MCF 10A (cell line): ENCODE results near the gene CCDC154. TPM values are rescaled to one million over a fixed set of nuclear protein-coding genes. Genes with fewer than 3 reads are reported as not detected.
"Not testable (repeated sequence)": the region's sequence is repeated elsewhere in the genome, so short reads cannot be mapped to it uniquely, and the experiment has no call there.

Experiments
- BruUV-seq: library from RNA; stranded (reverse); fragments of 400-500 nt; replicated peaks from 2 replicates; lab custom pipeline; 2021; lab: Mats Ljungman, UMichigan
- CTCF ChIA-PET: fragments of 300-600 bp; sonication (Branson Sonifier 250); formaldehyde crosslinking; extraction: SDS; loops from one replicate; lab custom pipeline; 2021; ENCODE audit warnings: antibody characterized with exemption, inconsistent platforms; lab: Yijun Ruan, JAX
- POLR2A ChIA-PET: fragments of 300-600, 350-650 bp; sonication (Branson Sonifier 250); formaldehyde crosslinking; extraction: SDS; loops from one replicate; lab custom pipeline; 2020; ENCODE audit warnings: antibody characterized with exemption, inconsistent platforms; lab: Yijun Ruan, JAX
- DNase-seq: peaks from one replicate; pipeline ENCODE4 v3.0.0-alpha.2; 2018; ENCODE audit not compliant: unreplicated experiment
- H3K27ac Mint-ChIP-seq: one replicate; pipeline ENCODE4 v1.8.0; 2022; ENCODE audit warnings: mild to moderate bottlenecking, low read depth, mixed read lengths; ENCODE audit not compliant: unreplicated experiment
- H3K27me3 Mint-ChIP-seq: one replicate; pipeline ENCODE4 v1.8.0; 2022; ENCODE audit warnings: mixed read lengths; ENCODE audit not compliant: insufficient read depth, unreplicated experiment
- H3K36me3 Mint-ChIP-seq: one replicate; pipeline ENCODE4 v1.8.0; 2022; ENCODE audit warnings: mild to moderate bottlenecking, moderate library complexity, mixed read lengths; ENCODE audit not compliant: insufficient read depth, unreplicated experiment
- H3K4me1 Mint-ChIP-seq: one replicate; pipeline ENCODE4 v1.8.0; 2022; ENCODE audit warnings: mixed read lengths; ENCODE audit not compliant: insufficient read depth, unreplicated experiment
- H3K4me3 Mint-ChIP-seq: one replicate; pipeline ENCODE4 v1.8.0; 2022; ENCODE audit warnings: mild to moderate bottlenecking, moderate library complexity, mixed read lengths; ENCODE audit not compliant: unreplicated experiment
- H3K9me3 Mint-ChIP-seq: one replicate; pipeline ENCODE4 v1.8.0; 2022; ENCODE audit warnings: mixed read lengths; ENCODE audit not compliant: unreplicated experiment
- CTCF ChIP-seq: fragments of 200-600 bp; IDR thresholded peaks from one replicate; pipeline ENCODE4 v1.8.0; 2022; ENCODE audit warnings: antibody characterized with exemption, mild to moderate bottlenecking; ENCODE audit not compliant: unreplicated experiment
- intact Hi-C: fragments of 100-400 bp; cut with micrococcal nuclease; formaldehyde crosslinking; loops from 2 replicates; pipeline ENCODE4 v1.14.1; 2022
- total RNA-seq: library from RNA; stranded (reverse); gene quantifications from 2 replicates; pipeline ENCODE4 v1.2.3, GENCODE V29; 2022

CCDC154 gene
- total RNA-seq, 1 experiment from 2014 or later, result 0.28 TPM

DNA sequence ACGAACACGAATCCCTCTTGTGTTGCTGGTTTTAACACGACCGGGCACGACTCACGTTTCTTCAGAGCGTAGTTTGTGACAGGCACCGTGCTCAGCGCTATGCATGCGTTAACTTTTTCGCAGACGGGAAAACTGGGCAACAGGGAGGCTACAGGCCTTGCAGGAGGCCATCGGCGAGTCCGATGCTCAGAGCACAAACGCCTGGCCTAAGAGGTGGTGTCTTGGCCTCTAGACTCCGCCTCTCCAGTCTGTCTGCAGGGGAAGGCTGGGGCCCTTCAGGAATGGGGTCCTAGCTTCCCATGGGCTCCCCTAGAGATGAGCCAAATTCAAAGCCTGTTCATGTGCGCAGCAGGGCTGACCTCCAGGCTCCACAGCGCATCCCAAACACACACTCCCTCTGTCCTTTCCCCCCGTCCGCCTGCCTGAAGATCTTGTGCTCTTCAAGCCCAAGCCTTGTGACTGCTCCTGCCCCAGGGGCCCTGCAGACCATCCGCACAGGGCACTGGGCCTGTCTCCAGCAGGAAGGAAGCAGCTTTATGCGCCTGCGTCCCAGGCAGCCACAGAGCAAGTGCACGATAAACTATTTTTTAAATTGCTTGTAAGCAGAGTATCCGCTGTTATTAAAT, 27.3 kb upstream of the CCDC154 start:
- CTCF ChIA-PET, result no interaction called here
- Mint-ChIP-seq H3K4me3 (no peak overlapping the region), H3K36me3 (peaks cover 11% of the 10 kb centered on the region), H3K27me3 (no peaks in the 10 kb centered on the region), H3K27ac (no peak overlapping the region), H3K4me1 (peaks cover 16% of the 10 kb centered on the region), H3K9me3 (no peaks in the 10 kb centered on the region)
- intact Hi-C loops, result no loop called here
- no peak for DNase-seq
- BruUV-seq, result no TSS peak
- TF ChIP-seq CTCF, result no peak
- POLR2A ChIA-PET, result interaction anchor here (1.6 kb wide), 1 partner anchor 51 kb away, joined by 6 read pairs; the partner anchor contains the start of gene UQCC4

GRCh38 chr16:1470481-1471251, 26.3 kb upstream of the CCDC154 start:
- peaks cover 17% of the 10 kb centered on the region for H3K4me1 Mint-ChIP-seq
- no peaks in the 10 kb centered on the region for H3K27me3 Mint-ChIP-seq
- no peak overlapping the region for H3K27ac Mint-ChIP-seq
- H3K4me3 Mint-ChIP-seq, result no peak overlapping the region
- H3K9me3 Mint-ChIP-seq, result no peaks in the 10 kb centered on the region
- TF ChIP-seq CTCF, result no peak
- ChIA-PET CTCF (no interaction called here), POLR2A (interaction anchor here (1.6 kb wide), 1 partner anchor 50 kb away, joined by 6 read pairs; the partner anchor contains the start of gene UQCC4)
- H3K36me3 Mint-ChIP-seq, result peaks cover 11% of the 10 kb centered on the region
- no peak for DNase-seq
- no TSS peak for BruUV-seq
- intact Hi-C loops, result no loop called here

GRCh38 chr16:1469693-1470201, 25.4 kb upstream of the CCDC154 start:
- POLR2A ChIA-PET, result no interaction called here
- Mint-ChIP-seq H3K36me3 (peaks cover 16% of the 10 kb centered on the region), H3K4me1 (peaks cover 17% of the 10 kb centered on the region), H3K4me3 (no peak overlapping the region), H3K27ac (no peak overlapping the region), H3K27me3 (no peaks in the 10 kb centered on the region), H3K9me3 (no peaks in the 10 kb centered on the region)
- intact Hi-C loops, result no loop called here
- no peak for DNase-seq
- CTCF ChIA-PET, result no interaction called here
- no peak for TF ChIP-seq CTCF
- no TSS peak for BruUV-seq

DNA sequence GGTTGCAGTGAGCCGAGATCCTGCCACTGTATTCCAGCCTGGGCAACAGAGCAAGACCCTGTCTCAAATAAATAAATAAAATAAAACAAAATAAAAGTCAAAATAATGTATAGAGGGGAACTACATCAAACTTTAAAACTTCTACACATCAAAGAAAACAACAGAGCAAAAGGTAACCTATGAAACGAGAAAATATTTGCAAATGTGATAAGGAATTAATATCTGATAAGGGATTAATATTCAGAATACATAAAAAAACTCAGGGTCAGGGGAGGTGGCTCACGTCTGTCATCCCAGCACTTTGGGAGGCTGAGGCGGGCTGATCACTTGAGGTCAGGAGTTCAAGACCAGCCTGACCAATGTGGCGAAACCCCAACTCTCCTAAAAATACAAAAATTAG, 24.8 kb upstream of the CCDC154 start:
- BruUV-seq, POLR2A ChIA-PET, CTCF ChIA-PET, DNase-seq, intact Hi-C loops, H3K9me3 Mint-ChIP-seq, H3K27me3 Mint-ChIP-seq, H3K27ac Mint-ChIP-seq, H3K4me3 Mint-ChIP-seq: not testable (repeated sequence)
- peaks cover 22% of the 10 kb centered on the region for H3K36me3 Mint-ChIP-seq
- H3K4me1 Mint-ChIP-seq, result peaks cover 17% of the 10 kb centered on the region
